Stimulated activated CD4-positive, alpha-beta T cell treated with anti-CD3 and anti-CD28 coated beads, Interleukin-15, amount 100 ng/mL, for 48 hours (primary cell): ENCODE measurements around the gene AXIN1.

Experiments used
- DNase-seq, 2 donors: peaks; one replicate each; pipeline ENCODE4 v3.0.0-alpha.2; 2020; ENCODE audit warnings: low read depth in 2 of 2

The AXIN1 gene

DNA sequence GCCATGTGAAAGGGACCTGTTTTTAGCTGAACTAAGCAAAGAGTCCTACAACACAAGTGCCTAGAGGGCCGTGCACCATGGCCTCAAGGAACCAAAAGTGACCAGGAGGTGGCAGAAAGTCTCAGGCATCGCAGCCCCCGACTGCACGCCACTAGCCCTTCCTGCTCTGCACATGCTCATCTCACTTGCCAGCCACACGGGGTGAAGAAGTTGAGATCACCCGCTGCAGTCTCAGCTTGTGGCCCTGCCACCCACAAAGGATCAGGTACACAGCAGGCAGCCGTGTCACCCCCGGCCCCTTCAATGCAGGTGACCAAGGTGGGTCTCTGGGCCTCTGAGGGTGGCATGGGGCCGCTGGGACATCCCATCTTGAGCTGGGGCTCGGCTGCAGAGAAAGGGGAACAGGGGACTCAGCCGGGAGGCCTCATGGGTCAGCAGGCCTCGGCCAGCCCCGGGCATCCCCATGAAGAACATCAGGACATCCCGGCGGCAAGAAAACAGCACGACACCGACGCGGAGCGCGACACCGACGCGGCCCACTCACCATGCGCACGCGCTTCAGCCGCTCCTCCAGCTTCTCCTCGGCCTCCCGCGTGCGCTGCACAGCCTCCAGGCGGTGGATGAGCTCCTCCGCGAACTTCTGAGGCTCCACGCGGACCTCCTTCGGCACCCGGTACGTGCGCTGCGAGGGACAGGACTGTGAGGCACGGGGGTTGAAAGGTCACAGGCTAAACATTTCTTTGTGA lies 48.6 kb downstream of the AXIN1 start:
- DNase-seq, result no peak

DNA sequence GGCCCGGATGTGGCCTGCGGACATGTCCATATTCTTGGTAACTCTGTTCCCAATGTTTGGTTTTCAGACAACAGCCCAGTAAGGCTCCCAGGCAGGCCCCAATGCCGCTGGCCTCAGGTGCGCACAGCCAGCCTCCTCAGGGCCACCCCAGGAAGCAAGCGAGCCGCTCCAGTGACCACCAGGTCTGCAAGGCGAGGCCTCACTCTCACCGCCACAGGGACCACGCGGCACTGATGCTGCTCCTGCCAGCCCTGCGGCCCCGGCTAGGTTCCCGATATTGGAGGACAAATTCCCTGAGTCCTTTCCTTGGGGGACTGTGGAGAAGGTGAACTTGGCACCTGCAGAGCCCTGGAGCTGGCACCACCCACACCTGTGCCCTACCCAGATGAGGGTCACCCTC lies 50.6 kb downstream of the AXIN1 start:
- no peak for DNase-seq

DNA sequence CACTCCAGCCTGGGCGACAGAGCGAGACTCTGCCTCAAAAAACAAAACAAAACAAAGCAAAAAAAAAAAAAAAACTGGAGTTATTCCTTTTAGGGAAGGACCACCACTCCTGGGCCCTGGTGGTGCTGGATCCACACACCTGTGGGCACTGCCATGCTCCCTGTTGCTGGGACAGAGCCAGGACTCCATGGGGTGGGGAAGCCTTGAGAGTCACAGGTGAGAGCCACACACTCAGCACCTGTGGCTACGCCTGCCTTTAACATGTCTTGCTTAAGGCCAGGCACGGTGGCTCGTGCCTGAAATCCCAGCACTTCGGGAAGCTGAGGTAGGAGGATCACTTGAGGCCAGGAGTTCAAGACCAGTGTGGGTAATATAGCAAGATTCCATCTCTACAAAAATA lies 51.3 kb downstream of the AXIN1 start:
- DNase-seq, result no peak

DNA sequence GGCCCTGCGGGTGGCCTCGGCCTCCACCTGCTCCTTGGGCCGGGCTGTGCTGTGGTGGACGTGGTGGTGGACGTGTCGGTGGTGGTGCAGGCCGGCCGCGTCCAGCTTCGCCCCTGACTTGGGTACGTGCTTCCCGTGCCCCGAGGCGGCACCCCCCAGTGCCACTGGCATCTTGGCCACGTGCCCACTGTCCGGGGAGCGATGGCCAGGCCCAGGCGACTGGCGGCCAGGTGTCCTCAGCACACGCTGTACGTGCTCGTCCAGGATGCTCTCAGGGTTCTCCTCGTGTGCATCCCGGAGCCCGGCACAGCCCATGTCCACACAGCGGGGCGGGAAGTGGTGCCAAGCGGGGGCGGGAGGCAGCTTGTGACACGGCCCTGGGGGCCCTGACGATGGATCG lies 54.7 kb downstream of the AXIN1 start:
- DNase-seq, result no peak

DNA sequence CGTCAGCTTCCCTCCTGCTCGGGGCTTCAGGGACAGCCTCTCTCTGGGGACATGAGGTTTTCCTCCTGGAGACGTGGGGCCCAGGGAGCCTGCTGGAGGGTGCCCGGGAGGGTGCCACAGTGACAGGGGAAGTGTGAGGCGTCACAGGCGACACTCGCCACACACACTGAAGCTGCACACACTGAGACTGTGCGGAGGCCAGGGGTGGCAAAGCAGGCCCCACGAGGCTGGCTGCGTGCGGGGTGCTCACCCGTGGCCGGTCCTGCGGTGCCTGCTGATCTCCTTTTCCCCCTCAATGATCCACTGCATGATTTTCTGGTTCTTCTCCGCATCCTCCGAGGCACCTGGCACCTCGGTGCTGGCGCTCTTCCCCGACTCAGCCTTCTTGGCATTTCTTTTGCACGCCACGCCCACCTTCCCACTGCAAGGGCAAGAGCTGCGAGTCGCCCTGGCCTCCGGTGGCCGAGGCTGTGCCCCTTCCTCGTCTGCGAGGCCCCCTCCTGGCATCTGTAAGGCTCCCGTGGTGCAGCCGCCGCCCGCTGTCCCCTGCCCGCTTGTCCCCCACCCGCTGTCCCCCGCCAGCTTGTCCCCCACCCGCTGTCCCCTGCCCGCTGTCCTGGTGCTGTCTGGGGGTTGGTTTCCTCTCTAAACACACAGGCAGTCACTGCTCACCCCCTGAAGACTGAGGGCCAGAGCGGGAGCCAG lies 55.6 kb downstream of the AXIN1 start:
- no peak for DNase-seq

DNA sequence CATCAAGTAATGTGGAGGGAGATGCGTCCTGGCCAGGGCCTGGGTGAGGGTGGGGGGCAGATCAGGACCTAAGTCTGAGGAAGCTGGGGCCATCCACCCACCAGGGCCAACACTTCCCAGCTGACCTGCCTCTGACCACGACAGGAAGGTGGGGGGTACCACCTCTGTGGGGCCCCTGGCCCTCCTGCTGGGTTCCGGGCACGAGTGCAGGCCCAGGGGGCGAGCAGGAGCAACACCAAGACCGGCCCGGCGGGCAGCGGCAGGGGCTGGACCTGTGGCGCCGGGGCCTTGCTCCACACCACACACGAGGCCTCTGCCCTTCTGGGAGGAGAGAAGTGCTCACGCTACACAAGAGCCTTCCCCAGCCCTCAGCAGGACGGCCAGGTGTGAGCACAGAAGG lies 56.2 kb downstream of the AXIN1 start:
- no peak for DNase-seq

DNA sequence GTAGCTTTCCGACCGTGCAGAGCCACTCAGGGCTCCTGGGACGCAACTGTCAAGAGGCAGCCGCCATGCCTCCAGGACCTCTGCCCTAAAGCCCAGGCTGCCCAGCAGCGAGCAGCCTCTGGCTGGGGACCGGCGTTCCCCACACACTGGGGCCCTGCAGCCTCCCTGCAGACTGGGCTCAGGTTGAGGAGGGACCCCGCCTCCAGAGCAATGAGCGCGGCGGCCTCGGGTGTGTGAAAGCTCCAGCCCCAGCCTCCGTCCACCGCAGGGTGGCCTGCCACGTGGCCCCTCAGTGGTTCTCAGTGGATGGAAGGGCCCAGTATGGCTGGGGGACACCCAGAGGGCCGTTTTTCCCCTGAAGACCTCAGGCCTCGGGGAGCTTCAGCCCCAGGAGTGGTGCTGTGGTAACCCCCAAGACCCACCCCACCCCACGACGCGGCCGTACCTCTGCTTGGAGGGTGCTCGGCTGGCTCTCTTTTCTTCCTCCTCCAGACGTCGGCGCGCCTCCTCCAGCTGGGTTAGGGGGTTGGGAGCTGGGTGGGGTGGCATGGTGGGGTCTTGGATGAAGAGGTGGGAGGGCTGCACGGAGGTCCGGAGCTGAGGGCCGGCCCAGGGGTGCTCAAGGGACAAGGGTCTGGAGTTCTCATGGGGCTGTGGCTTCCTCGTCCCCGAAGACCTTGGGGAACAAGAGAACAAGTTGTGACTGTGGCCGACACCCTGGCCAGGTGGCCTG lies 59.3 kb downstream of the AXIN1 start:
- DNase-seq, result no peak

DNA sequence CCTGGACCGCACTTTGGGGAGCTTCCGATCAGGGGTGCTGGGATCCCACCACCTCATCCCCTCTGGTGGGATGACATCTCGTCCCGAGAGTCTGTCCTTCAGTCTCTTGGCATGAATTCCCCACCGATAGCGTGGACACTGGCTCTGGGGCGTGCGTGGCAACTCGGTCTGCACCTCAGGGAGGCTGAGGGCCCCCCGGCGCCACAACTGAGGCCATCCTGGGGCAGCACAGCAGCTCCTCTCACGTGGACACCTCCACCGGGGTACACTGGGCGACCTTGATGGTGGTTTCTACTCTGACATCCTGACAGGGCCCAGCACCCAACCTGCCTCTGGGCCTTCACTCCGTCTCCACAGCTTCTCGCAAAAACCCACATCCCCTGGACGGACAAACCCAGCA lies 61.0 kb downstream of the AXIN1 start:
- no peak for DNase-seq

DNA sequence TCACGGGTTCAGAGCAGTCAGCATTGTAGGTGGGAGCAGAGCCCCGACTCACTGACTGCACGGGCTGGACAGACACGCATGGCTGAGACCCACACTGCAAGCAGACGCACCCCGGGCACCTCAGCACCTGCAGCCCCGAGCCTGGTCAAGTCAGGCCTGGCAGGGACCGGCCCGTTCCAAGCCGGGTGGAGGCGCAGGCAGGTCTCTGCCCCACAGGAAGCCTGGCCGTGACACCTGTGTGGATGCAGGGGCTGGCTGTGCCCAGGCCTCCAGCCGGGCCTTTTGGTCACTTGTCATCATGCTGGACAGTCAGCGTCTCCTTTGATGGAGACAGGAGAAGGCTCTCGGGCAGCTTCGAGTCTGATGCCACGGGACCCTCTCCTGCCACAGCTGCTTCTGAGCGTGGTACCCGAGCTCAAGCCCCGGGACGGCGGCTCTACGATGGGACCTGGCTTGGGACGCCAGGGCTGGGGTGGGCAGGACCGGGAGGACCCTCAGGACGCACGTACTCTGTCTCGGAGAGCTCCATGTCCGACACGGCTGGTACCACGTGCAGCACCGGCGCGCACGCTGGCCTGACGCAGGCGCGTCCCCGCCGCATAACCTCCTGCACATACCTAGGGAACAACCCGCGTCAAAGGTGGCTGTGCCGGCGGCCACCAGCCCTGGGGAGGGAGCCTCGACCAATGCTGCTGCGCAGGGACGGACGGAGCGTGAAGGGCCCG lies 61.7 kb downstream of the AXIN1 start:
- no peak for DNase-seq

DNA sequence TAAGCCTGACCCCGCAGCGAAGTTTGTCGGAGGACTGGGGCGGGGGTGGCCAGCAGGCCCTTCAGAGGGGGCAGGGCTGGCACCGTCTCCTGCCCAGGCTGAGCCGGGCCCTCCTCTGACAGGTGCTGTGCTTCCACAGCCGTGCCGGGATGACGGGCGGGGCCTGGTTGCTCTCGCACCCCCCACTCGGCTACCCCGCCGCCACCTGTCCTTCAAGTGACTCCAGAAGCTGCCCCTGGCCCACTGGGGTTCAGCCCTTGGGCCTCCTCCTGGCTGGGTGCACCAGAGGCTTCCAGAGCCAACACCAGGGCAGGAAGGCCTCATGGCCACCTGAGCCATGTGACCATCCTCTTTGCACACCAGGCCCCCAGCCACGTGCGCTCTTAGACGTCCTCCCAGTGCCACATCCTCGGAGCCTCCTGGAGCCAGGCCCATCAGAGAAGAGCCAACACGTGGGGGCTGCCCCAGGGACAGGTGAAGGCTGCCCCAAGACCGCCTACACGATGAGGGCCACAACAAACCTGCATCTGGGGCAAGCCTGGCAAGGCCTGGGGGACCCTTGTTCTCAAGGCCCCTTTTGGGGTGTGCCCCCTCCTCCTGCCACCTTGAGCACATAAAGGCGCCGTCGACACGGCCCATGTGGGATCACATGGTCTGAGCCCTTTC lies 62.4 kb downstream of the AXIN1 start:
- DNase-seq, result no peak

DNA sequence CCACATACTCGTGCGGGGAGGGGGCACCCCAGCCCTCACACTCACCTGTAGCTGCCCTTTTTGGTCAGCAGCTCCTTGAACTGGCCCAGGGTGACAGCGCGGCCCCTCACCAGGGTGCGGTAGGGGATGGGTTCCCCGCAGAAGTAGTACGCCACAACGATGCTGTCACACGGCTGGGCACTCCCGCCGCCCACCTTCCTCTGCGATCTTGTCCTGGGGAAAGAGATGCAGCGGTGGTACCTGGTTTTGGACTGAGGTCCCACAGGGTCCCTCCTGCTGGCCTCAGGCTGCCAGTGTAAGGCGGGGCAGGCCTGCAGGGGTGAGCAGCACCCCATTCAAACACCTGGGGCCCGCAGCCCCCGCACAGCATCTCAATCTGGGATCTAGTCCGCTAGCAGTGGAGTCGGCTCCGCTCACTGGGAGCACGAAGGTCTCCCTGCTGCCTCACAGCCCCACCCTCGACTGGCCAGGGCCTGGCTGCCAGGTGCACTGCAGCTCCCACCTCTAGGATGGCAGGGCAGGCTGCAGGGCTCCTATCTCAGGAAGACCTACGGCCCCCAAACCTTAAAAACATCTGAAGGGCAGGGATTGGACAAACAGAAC lies 63.0 kb downstream of the AXIN1 start:
- DNase-seq, result no peak

DNA sequence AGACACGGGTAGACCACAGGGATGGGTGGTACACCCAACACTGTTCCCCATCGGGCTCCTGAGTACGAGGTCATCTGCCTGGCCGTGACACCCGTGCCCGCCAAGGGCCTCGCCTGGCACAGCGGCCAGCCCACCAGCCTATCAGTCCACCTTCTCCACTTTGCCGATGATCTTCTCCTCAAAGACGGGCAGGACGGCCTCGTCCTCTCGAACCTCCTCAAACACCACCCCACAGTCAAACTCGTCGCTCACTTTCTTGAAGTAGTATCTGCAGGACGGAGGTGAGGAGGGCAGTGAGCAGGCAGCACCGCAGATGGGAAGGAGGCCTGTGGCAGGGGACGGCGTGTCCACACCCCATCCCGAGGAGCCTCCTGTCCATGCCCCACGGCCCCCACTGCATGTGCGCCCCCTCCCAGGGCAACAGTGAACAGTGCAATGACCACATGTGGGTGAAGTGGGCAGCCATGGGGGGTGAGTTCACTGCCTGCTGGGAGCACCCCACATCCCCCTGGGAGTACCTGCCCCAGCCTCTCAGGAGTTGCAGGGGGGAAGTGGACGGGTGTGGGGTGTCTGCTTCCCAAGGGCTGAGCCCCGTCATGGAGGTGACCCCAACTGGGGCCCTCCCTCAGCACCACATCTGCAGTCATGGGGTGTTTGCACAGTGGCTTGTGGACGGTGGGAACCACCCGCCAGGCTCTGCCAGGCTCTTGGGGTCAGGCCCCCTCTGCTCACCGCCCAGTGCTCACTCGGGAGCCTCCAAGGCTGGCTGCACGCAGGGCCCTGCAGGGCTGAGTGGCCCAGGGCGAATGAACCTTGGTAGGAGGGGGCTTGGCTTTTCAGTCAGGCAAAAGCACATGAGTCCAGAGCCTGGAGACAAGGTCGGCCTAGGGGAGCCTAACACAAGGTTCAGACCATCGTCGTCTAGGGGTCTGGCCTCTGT lies 64.3 kb downstream of the AXIN1 start:
- no peak for DNase-seq

DNA sequence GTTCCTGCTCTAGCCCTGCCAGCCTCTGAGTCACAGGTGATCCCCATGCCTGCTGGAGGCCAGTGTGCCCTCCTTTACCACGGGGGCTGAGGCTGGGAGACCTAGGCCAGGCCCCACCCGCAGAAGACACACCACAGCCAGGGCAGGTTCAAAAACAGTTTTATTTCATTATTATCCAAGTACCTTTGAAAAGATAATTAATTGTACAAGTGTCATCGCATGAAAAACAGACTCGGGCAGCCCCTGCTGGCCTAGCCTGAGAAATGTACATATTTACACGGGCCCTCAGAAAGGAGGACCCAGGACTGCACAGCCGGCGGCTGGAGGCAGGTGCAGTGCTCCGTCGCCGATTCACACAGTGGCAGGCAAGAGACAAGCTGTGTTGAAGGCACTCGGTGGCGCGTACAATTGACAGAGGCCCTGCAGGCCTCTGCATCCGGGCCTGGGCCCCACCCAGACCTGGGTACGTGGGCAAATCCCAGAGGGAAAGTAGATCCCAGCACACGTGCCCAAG lies 65.2 kb downstream of the AXIN1 start:
- no peak for DNase-seq

DNA sequence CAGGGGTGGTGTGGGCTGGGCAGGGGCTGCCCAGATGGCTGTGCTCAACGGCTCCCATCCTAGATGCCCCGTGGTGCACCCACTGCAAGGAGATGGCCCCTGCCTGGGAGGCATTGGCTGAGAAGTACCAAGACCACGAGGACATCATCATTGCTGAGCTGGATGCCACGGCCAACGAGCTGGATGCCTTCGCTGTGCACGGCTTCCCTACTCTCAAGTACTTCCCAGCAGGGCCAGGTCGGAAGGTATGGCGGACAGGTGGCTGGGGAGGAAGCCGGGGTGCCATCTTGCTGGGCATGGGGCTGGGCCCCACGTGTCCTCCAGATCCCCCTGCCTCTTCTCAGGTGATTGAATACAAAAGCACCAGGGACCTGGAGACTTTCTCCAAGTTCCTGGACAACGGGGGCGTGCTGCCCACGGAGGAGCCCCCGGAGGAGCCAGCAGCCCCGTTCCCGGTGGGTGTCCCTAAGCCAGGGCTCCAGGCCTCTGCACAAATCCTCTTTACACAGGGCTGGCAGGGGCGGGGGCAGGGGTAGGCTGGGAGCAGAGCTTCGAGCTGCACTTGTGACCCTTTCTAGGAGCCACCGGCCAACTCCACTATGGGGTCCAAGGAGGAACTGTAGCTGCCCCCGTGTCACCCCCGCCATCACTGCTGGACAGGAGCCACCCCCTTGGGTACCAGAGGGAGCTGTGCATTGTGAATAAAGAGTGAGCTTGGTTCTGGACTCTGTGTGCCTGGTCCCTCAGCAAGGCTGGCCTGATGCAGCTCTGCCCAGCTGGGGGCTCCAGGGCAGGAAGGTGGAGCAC lies 65.8 kb downstream of the AXIN1 start:
- DNase-seq, result no peak

DNA sequence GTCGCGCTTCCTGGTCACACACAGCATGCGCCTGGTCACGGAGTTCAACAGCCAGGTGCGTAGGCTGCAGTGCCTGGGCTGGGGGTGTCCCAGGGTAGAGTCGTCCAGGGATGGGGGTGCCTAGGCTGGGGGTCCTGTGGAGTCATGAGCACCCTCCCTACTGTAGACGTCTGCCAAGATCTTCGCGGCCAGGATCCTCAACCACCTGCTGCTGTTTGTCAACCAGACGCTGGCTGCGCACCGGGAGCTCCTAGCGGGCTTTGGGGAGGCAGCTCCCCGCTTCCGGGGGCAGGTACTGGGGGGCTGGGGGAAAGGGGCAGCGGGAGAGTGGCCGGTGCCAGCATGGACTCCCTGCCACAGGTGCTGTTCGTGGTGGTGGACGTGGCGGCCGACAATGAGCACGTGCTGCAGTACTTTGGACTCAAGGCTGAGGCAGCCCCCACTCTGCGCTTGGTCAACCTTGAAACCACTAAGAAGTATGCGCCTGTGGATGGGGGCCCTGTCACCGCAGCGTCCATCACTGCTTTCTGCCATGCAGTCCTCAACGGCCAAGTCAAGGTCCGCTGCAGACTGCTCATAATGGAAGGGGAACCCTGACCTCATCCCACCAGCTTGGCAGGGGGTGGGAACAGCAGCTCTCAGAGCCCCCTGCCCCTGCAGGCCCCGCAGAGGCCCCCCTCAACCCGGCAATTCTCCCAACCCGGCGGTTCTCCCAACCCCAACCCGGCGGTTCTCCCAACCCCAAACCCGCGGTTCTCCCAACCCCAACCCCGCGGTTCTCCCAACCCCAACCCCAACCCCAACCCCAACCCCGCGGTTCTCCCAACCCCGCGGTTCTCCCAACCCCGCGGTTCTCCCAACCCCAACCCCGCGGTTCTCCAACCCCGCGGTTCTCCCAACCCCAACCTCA lies 67.1 kb downstream of the AXIN1 start:
- DNase-seq, result no peak

DNA sequence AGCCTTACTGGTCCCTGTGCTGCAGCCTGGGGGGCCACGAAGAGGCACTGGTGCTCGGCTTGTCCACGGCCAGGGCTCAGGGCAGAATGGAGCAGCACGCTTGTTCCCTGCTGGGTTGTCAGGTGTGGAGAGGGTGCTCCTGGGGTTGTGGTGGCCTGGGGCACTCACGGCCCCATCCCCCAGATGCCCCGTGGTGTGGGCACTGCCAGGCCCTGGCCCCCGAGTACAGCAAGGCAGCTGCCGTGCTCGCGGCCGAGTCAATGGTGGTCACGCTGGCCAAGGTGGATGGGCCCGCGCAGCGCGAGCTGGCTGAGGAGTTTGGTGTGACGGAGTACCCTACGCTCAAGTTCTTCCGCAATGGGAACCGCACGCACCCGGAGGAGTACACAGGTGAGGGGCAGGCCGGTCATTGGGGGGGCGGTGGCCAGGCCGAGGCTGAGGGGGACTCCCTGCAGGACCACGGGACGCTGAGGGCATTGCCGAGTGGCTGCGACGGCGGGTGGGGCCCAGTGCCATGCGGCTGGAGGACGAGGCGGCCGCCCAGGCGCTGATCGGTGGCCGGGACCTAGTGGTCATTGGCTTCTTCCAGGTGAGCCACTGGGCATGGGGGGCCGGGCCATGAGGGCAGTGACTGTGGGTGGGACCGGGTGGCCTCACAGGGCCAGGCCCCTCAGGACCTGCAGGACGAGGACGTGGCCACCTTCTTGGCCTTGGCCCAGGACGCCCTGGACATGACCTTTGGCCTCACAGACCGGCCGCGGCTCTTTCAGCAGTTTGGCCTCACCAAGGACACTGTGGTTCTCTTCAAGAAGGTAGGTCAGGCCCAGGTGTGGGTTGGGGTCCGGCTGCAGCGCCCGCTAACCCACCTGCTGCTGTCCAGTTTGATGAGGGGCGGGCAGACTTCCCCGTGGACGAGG lies 68.1 kb downstream of the AXIN1 start:
- DNase-seq, result no peak
